Astrocyte (in vitro differentiated cells and primary cell): ENCODE measurements around the gene PHF21B.

Experiments
- EZH2 ChIP-seq: IDR thresholded peaks from 2 replicates; pipeline ENCODE4 v1.6.1; 2012; ENCODE audit warnings: mild to moderate bottlenecking, low read length, inconsistent platforms; ENCODE audit not compliant: insufficient read depth
- TF ChIP-seq, protein P1 (sequence below): IDR thresholded peaks from 2 replicates; pipeline ENCODE4 v1.5.1; 2011; ENCODE audit warnings: low read depth, mild to moderate bottlenecking, inconsistent platforms, low read length, moderate library complexity; ENCODE audit not compliant: insufficient read depth

DNA sequence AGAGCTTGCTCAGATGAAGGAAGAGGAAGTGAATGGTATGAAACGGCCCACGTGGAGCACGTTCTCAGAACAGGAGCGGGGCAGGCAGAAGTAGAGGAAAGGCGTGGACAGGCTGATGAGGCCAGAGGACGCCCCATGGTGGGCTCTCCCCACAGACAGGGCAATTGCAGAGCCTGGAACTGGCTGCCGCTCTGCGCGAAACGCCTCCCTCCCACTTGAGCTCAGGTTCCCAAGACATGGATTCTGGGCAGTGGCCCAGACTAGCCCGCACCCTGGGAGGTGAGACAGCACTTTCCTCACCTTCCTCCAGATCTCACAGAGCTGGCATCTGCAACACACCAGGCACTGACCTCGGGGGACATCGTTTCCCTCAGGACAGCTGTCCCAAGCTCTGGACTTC is 117.6 kb downstream of the PHF21B start:
- TF ChIP-seq, protein P1, sequence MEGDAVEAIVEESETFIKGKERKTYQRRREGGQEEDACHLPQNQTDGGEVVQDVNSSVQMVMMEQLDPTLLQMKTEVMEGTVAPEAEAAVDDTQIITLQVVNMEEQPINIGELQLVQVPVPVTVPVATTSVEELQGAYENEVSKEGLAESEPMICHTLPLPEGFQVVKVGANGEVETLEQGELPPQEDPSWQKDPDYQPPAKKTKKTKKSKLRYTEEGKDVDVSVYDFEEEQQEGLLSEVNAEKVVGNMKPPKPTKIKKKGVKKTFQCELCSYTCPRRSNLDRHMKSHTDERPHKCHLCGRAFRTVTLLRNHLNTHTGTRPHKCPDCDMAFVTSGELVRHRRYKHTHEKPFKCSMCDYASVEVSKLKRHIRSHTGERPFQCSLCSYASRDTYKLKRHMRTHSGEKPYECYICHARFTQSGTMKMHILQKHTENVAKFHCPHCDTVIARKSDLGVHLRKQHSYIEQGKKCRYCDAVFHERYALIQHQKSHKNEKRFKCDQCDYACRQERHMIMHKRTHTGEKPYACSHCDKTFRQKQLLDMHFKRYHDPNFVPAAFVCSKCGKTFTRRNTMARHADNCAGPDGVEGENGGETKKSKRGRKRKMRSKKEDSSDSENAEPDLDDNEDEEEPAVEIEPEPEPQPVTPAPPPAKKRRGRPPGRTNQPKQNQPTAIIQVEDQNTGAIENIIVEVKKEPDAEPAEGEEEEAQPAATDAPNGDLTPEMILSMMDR, result no peak
- no peak for TF ChIP-seq EZH2
